GM12875 (cell line): ENCODE data around the gene ALOX5.
"Not testable (repeated sequence)": the region's sequence is repeated elsewhere in the genome, so short reads cannot be mapped to it uniquely, and the experiment has no call there.

ENCODE experiments used
- H3K4me3 ChIP-seq: one replicate; pipeline ENCODE4 v1.5.1; 2011; ENCODE audit warnings: low read depth, low read length, control low read depth
- CTCF ChIP-seq: IDR thresholded peaks from 2 replicates; pipeline ENCODE4 v1.5.1; 2011; ENCODE audit warnings: low read depth, mild to moderate bottlenecking, control low read depth, inconsistent platforms, low read length, moderate library complexity, borderline replicate concordance; ENCODE audit not compliant: insufficient read depth

ALOX5 gene

GRCh38 chr10:45354261-45354660 is 19.8 kb upstream of the ALOX5 start:
- H3K4me3 ChIP-seq: no peak overlapping the region
- TF ChIP-seq CTCF: no peak

GRCh38 chr10:45355494-45355893 is 18.5 kb upstream of the ALOX5 start:
- H3K4me3 ChIP-seq: no peak overlapping the region
- no peak for TF ChIP-seq CTCF

- not testable (repeated sequence) for H3K4me3 ChIP-seq
Measured at GRCh38 chr10:45358961-45359360, 15.1 kb upstream of the ALOX5 start.

- not testable (repeated sequence) for H3K4me3 ChIP-seq
Measured at GRCh38 chr10:45361983-45362799, 11.8 kb upstream of the ALOX5 start.

- not testable (repeated sequence) for H3K4me3 ChIP-seq
Measured at GRCh38 chr10:45367643-45368042, 6.4 kb upstream of the ALOX5 start.

GRCh38 chr10:45368181-45368580 is 5.8 kb upstream of the ALOX5 start:
- no peak overlapping the region for H3K4me3 ChIP-seq
- no peak for TF ChIP-seq CTCF

GRCh38 chr10:45370202-45370955 is 3.6 kb upstream of the ALOX5 start:
- no peak overlapping the region for H3K4me3 ChIP-seq

GRCh38 chr10:45371560-45371959 is 2.5 kb upstream of the ALOX5 start:
- H3K4me3 ChIP-seq: no peak overlapping the region
- no peak for TF ChIP-seq CTCF

More at GRCh38 chr10:45370202-45370955, 3.6 kb upstream of the ALOX5 start:
- TF ChIP-seq CTCF: no peak
